MCF 10A (cell line): Measurements from ENCODE around the gene SETD1B. TPM values are rescaled to one million over a fixed set of nuclear protein-coding genes. Genes with fewer than 3 reads are reported as not detected.

Experiments
- BruUV-seq: library from RNA; stranded (reverse); fragments of 400-500 nt; replicated peaks from 2 replicates; lab custom pipeline; 2021; lab: Mats Ljungman, UMichigan
- CTCF ChIA-PET: fragments of 300-600 bp; sonication (Branson Sonifier 250); formaldehyde crosslinking; extraction: SDS; loops from one replicate; lab custom pipeline; 2021; ENCODE audit warnings: antibody characterized with exemption, inconsistent platforms; lab: Yijun Ruan, JAX
- POLR2A ChIA-PET: fragments of 300-600, 350-650 bp; sonication (Branson Sonifier 250); formaldehyde crosslinking; extraction: SDS; loops from one replicate; lab custom pipeline; 2020; ENCODE audit warnings: antibody characterized with exemption, inconsistent platforms; lab: Yijun Ruan, JAX
- DNase-seq: peaks from one replicate; pipeline ENCODE4 v3.0.0-alpha.2; 2018; ENCODE audit not compliant: unreplicated experiment
- H3K27ac Mint-ChIP-seq: one replicate; pipeline ENCODE4 v1.8.0; 2022; ENCODE audit warnings: mild to moderate bottlenecking, low read depth, mixed read lengths; ENCODE audit not compliant: unreplicated experiment
- H3K27me3 Mint-ChIP-seq: one replicate; pipeline ENCODE4 v1.8.0; 2022; ENCODE audit warnings: mixed read lengths; ENCODE audit not compliant: insufficient read depth, unreplicated experiment
- H3K36me3 Mint-ChIP-seq: one replicate; pipeline ENCODE4 v1.8.0; 2022; ENCODE audit warnings: mild to moderate bottlenecking, moderate library complexity, mixed read lengths; ENCODE audit not compliant: insufficient read depth, unreplicated experiment
- H3K4me1 Mint-ChIP-seq: one replicate; pipeline ENCODE4 v1.8.0; 2022; ENCODE audit warnings: mixed read lengths; ENCODE audit not compliant: insufficient read depth, unreplicated experiment
- H3K4me3 Mint-ChIP-seq: one replicate; pipeline ENCODE4 v1.8.0; 2022; ENCODE audit warnings: mild to moderate bottlenecking, moderate library complexity, mixed read lengths; ENCODE audit not compliant: unreplicated experiment
- H3K9me3 Mint-ChIP-seq: one replicate; pipeline ENCODE4 v1.8.0; 2022; ENCODE audit warnings: mixed read lengths; ENCODE audit not compliant: unreplicated experiment
- intact Hi-C: fragments of 100-400 bp; cut with micrococcal nuclease; formaldehyde crosslinking; loops from 2 replicates; pipeline ENCODE4 v1.14.1; 2022
- total RNA-seq: library from RNA; stranded (reverse); gene quantifications from 2 replicates; pipeline ENCODE4 v1.2.3, GENCODE V29; 2022
- TF ChIP-seq, protein P1 (sequence below): fragments of 200-600 bp; IDR thresholded peaks from one replicate; pipeline ENCODE4 v1.8.0; 2022; ENCODE audit warnings: antibody characterized with exemption, mild to moderate bottlenecking; ENCODE audit not compliant: unreplicated experiment

SETD1B gene
- total RNA-seq, 1 experiment from 2014 or later, result 19.7 TPM

DNA sequence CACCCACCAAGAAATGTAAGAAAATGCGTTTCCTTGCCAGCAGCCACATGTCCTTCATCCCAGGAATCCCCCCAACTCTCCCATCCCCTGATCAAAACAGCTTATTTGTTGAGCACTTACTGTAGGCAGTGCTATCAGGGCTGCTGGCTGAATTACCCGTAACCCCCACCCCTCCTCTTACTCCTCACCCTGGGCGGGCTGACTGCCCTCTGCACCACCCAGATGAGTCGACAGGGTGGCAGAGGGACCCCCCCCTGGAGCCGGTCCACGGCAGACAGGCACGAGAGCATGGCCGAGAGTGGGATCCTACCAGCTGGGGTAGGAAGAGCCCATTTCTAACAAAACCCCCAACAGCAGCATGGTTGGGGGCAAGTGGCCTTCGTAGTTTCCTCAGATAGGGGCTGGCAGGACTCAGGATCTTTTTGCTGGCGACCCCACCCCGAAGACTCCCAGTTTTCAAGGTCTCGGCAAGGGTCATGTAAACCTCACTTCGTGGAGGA is 9.2 kb upstream of the SETD1B start:
- H3K4me1 Mint-ChIP-seq, result peaks cover 62% of the 10 kb centered on the region
- TF ChIP-seq, protein P1, sequence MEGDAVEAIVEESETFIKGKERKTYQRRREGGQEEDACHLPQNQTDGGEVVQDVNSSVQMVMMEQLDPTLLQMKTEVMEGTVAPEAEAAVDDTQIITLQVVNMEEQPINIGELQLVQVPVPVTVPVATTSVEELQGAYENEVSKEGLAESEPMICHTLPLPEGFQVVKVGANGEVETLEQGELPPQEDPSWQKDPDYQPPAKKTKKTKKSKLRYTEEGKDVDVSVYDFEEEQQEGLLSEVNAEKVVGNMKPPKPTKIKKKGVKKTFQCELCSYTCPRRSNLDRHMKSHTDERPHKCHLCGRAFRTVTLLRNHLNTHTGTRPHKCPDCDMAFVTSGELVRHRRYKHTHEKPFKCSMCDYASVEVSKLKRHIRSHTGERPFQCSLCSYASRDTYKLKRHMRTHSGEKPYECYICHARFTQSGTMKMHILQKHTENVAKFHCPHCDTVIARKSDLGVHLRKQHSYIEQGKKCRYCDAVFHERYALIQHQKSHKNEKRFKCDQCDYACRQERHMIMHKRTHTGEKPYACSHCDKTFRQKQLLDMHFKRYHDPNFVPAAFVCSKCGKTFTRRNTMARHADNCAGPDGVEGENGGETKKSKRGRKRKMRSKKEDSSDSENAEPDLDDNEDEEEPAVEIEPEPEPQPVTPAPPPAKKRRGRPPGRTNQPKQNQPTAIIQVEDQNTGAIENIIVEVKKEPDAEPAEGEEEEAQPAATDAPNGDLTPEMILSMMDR, result no peak

DNA sequence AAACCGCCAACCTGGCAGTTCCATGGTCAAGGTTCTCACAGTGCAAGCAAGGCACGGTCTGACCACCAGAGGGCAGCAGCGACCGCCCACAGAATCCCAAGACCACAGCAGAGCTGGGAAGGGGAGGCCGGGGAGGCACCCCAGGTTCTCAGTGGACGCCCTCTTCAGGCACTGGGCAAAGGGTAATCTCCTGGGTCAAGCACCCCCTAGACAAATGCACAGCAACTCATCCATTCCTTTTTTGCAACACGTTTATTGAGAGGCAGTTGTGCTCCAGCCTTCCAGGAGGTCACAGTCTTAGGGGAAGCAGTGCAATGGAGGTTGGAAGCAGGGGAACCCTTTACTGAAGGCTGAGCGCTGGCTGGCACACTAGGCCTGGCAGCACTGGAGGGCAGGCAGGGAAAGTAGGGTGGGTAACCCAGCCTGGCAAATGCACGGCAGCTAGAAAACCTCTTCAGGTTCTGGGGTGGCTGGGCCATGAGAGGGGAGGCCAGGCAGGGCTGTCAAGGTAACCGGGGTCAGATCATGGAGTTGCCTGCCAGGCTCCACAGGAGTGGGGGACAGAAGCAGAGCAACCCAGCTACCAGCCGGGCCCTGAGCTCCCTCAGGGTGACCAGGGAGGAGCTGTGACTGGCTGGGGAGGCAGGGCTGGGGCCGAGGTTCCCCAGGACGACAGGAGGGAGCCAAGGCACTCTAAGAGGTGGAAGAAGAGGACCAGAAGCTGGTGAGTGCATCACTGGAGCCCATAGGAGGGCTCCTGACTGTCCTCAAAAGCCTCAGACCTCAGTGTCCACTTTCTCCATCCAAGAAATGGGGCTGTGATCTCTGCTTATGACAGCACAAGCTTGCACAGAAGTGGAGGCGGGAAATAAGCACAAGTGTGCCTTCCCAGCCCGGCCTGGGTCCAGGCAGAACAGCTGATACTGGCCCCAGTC is 8.5 kb upstream of the SETD1B start:
- TF ChIP-seq, protein P1, result peak; percentile 93
- POLR2A ChIA-PET, result interaction anchor here (0.6 to 13.9 kb wide), 14 partner anchors 10 to 301 kb away, joined by 3 to 344 read pairs (median 7); partner anchors contain the start of genes PSMD9, SETD1B and TMEM120B
- H3K9me3 Mint-ChIP-seq, result no peaks in the 10 kb centered on the region
- H3K4me1 Mint-ChIP-seq, result peaks cover 55% of the 10 kb centered on the region
- H3K27me3 Mint-ChIP-seq, result no peaks in the 10 kb centered on the region
- H3K27ac Mint-ChIP-seq, result peak overlapping the region; percentile 90
- DNase-seq, result peak; percentile 88
- BruUV-seq, result no TSS peak
- peaks cover 28% of the 10 kb centered on the region for H3K36me3 Mint-ChIP-seq
- CTCF ChIA-PET, result interaction anchor here (0.5 to 10.6 kb wide), 46 partner anchors 14 to 1675 kb away, joined by 3 to 390 read pairs (median 4); partner anchors contain the start of genes ANAPC5, BCL7A, PSMD9 and SETD1B
- intact Hi-C loops, result loop anchor here (1.0 to 10.0 kb wide), 3 partner anchors 17 to 400 kb away; partner anchors contain the start of gene BCL7A
- H3K4me3 Mint-ChIP-seq, result peak overlapping the region; percentile 69

More for the DNA sequence above, 9.2 kb upstream of the SETD1B start:
- Mint-ChIP-seq H3K36me3 (peaks cover 27% of the 10 kb centered on the region), H3K4me3 (peak overlapping the region; percentile 69), H3K27me3 (no peaks in the 10 kb centered on the region), H3K27ac (peak overlapping the region; percentile 90), H3K9me3 (no peaks in the 10 kb centered on the region)
- ChIA-PET CTCF (interaction anchor here (0.5 to 10.6 kb wide), 54 partner anchors 14 to 1497 kb away, joined by 3 to 390 read pairs (median 4); partner anchors contain the start of genes ANAPC5, PSMD9, RNF34 and SETD1B), POLR2A (interaction anchor here (0.6 to 13.9 kb wide), 14 partner anchors 9 to 336 kb away, joined by 3 to 344 read pairs (median 5); partner anchors contain the start of genes PSMD9, SETD1B and TMEM120B)
- DNase-seq, result no peak
- BruUV-seq, result no TSS peak
- intact Hi-C loops, result loop anchor here (1.0 to 10.0 kb wide), 6 partner anchors 18 to 400 kb away; partner anchors contain the start of genes BCL7A and PSMD9

DNA sequence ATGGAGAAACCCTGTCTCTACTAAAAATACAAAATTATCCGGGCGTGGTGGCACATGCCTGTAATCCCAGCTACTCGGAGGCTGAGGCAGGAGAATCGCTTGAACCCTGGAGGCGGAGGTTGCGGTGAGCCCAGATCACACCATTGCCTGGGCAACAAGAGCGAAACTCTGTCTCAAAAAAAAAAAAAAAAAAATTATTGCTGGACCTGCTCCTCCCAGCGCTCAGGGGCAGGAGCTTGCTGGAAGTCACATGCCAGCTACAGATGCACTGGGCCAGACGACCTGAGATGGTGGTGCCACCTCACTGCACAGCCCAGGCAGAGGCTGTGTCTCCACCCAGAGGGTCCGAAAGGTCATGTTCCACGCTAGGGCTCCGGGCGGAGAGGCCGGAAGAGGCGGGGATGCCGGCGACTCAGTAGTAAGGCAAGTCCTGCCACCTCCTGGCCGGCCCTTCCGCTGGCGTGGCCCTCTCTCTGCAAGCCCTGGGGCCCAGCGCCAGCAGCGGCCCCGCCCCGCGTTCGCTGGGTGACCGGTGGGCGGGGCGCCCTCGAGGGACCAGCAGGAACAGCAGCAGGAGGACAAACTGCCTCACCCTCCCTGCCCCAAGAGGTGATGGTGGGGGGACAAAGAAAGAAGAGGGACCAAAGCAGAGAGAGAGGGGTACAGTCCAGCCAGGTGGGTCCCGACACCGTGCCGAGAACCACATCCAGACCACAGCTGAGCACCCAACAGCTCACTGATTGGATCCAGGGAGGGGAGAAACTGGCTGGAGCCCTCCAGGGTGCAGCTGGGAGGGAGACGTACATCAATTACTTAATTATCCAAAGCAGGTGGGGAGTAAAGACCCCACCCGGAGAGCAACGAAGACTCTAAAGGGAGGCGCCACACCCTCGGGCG is 6.7 kb upstream of the SETD1B start:
- H3K27ac Mint-ChIP-seq, result peak overlapping the region; percentile 81
- ChIA-PET POLR2A (interaction anchor here (0.5 to 13.9 kb wide), 8 partner anchors 11 to 299 kb away, joined by 3 to 344 read pairs (median 17); partner anchors contain the start of genes PSMD9, SETD1B and TMEM120B), CTCF (interaction anchor here (0.6 to 10.6 kb wide), 13 partner anchors 12 to 329 kb away, joined by 3 to 390 read pairs (median 42); partner anchors contain the start of genes PSMD9, SETD1B and TMEM120B)
- DNase-seq, result peak; percentile 86
- H3K27me3 Mint-ChIP-seq, result no peaks in the 10 kb centered on the region
- intact Hi-C loops, result loop anchor here (10.0 kb wide), 2 partner anchors 228 to 398 kb away; partner anchors contain the start of gene BCL7A
- peaks cover 42% of the 10 kb centered on the region for H3K4me1 Mint-ChIP-seq
- peaks cover 39% of the 10 kb centered on the region for H3K36me3 Mint-ChIP-seq
- TF ChIP-seq, protein P1, result no peak
- H3K4me3 Mint-ChIP-seq, result peak overlapping the region; percentile 78
- H3K9me3 Mint-ChIP-seq, result no peaks in the 10 kb centered on the region
- BruUV-seq, result no TSS peak
